Colonic mucosa (tissue), 4 donors: Measurements from ENCODE around the gene CUL4A. TPM values are rescaled to one million over a fixed set of nuclear protein-coding genes. Genes with fewer than 3 reads are reported as not detected.

Source experiments
- DNase-seq: peaks from one replicate; pipeline ENCODE4 v3.0.0-alpha.2; 2020
- H3K27ac ChIP-seq: fragments of 200-600 bp; one replicate; pipeline ENCODE4 v1.8.0; 2021
- H3K27me3 ChIP-seq: fragments of 200-600 bp; one replicate; pipeline ENCODE4 v1.8.0; 2021
- H3K36me3 ChIP-seq: fragments of 200-600 bp; one replicate; pipeline ENCODE4 v1.8.0; 2021
- H3K4me1 ChIP-seq: fragments of 200-600 bp; one replicate; pipeline ENCODE4 v1.8.0; 2021; ENCODE audit warnings: mild to moderate bottlenecking
- H3K4me3 ChIP-seq: fragments of 200-600 bp; one replicate; pipeline ENCODE4 v1.8.0; 2021
- H3K9ac ChIP-seq, 2 donors: one replicate each; pipeline ENCODE4 v1.7.0; 2013; ENCODE audit warnings: control low read depth in 2 of 2, low read depth in 2 of 2, low read length in 2 of 2
- H3K9me3 ChIP-seq: fragments of 200-600 bp; one replicate; pipeline ENCODE4 v1.8.0; 2021
- intact Hi-C: fragments of 100-400 bp; cut with DNase I; formaldehyde crosslinking; loops from one replicate; pipeline ENCODE4 v1.14.1; 2022
- total RNA-seq, 2 donors: library from RNA; stranded (reverse); fragmentation: NEBNext Ultra II Directional in 1 of 2; extraction: Animal tissue kit (Norgen Biotek cat#: 25700) in 1 of 2; gene quantifications; one replicate each; pipeline ENCODE4 v1.2.1, GENCODE V29; 2021
- TF ChIP-seq, protein P1 (sequence below): fragments of 200-600 bp; IDR thresholded peaks from one replicate; pipeline ENCODE4 v1.8.0; 2022; ENCODE audit warnings: antibody characterized with exemption, mild to moderate bottlenecking
- donor health status: healthy.
- donor health status: DM: no; HTN: no; CAD: no.
- donor health status: DM: no; HTN: no; CAD: no.

The CUL4A gene
- total RNA-seq, 2 donors from 2014 or later = 54.6 to 62.6 TPM

DNA sequence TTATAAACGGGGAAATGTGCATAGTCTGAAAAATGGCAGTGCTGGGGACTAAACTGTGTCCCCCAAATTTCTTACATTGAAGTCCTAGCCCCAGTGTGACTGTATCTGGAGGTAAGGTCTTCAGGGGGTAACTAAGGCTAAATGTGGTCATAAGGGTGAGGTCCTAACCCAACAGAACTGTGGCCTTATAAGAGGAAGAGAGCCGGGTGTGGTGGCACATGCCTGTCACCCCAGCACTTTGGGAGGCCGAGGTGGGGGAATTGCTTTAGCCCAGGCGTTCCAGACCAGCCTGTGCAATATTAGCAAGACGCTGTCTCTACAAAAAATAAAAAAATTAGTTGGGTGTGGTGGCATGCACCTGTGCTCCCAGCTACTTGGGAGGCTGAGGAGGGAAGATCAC lies 33.1 kb upstream of the CUL4A start:
- H3K9ac ChIP-seq = no peak overlapping the region
- TF ChIP-seq, protein P1, sequence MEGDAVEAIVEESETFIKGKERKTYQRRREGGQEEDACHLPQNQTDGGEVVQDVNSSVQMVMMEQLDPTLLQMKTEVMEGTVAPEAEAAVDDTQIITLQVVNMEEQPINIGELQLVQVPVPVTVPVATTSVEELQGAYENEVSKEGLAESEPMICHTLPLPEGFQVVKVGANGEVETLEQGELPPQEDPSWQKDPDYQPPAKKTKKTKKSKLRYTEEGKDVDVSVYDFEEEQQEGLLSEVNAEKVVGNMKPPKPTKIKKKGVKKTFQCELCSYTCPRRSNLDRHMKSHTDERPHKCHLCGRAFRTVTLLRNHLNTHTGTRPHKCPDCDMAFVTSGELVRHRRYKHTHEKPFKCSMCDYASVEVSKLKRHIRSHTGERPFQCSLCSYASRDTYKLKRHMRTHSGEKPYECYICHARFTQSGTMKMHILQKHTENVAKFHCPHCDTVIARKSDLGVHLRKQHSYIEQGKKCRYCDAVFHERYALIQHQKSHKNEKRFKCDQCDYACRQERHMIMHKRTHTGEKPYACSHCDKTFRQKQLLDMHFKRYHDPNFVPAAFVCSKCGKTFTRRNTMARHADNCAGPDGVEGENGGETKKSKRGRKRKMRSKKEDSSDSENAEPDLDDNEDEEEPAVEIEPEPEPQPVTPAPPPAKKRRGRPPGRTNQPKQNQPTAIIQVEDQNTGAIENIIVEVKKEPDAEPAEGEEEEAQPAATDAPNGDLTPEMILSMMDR = no peak
- intact Hi-C loops = no loop called here
- no peak overlapping the region for H3K4me3 ChIP-seq
- H3K9me3 ChIP-seq = no peaks in the 10 kb centered on the region
- no peaks in the 10 kb centered on the region for H3K36me3 ChIP-seq
- H3K4me1 ChIP-seq = peaks cover 5% of the 10 kb centered on the region
- no peak overlapping the region for H3K27ac ChIP-seq
- peak; percentile 63 for DNase-seq
- no peaks in the 10 kb centered on the region for H3K27me3 ChIP-seq

- Histone ChIP-seq H3K36me3 (no peaks in the 10 kb centered on the region), H3K4me1 (peaks cover 5% of the 10 kb centered on the region), H3K27me3 (no peaks in the 10 kb centered on the region), H3K9ac (no peak overlapping the region), H3K9me3 (no peaks in the 10 kb centered on the region), H3K27ac (no peak overlapping the region), H3K4me3 (no peak overlapping the region)
- intact Hi-C loops = no loop called here
- DNase-seq = no peak
- TF ChIP-seq, protein P1 = no peak
These were observed 32.6 kb upstream of the CUL4A start for GRCh38 chr13:113176822-113177221.

GRCh38 chr13:113178070-113178895 lies 31.1 kb upstream of the CUL4A start:
- no peak for DNase-seq
- no peak overlapping the region for H3K27ac ChIP-seq
- H3K9ac ChIP-seq = no peak overlapping the region
- no peaks in the 10 kb centered on the region for H3K36me3 ChIP-seq
- no peaks in the 10 kb centered on the region for H3K9me3 ChIP-seq
- TF ChIP-seq, protein P1 = no peak
- peaks cover 5% of the 10 kb centered on the region for H3K4me1 ChIP-seq
- no peaks in the 10 kb centered on the region for H3K27me3 ChIP-seq
- no peak overlapping the region for H3K4me3 ChIP-seq
- intact Hi-C loops = no loop called here

DNA sequence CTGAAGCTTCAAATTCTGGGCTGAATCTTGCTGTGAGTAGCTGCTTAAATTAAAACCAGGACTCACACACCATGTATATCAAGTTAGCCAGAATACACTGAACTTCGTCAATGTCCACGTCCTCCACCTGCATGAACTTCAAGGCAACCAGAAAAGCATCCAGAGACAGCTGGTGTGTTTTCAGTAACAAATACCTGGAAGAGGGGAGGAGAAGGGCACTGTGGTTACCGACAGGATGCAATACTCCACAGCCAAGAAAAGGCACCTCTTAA lies 30.6 kb upstream of the CUL4A start:
- peaks cover 5% of the 10 kb centered on the region for H3K4me1 ChIP-seq
- DNase-seq = no peak
- no peaks in the 10 kb centered on the region for H3K36me3 ChIP-seq
- H3K9ac ChIP-seq = no peak overlapping the region
- intact Hi-C loops = no loop called here
- no peaks in the 10 kb centered on the region for H3K9me3 ChIP-seq
- H3K4me3 ChIP-seq = no peak overlapping the region
- H3K27me3 ChIP-seq = no peaks in the 10 kb centered on the region
- TF ChIP-seq, protein P1 = no peak
- no peak overlapping the region for H3K27ac ChIP-seq

- Histone ChIP-seq H3K9me3 (no peaks in the 10 kb centered on the region), H3K4me3 (no peak overlapping the region), H3K27ac (no peak overlapping the region), H3K36me3 (peaks cover 1% of the 10 kb centered on the region), H3K9ac (no peak overlapping the region), H3K4me1 (peaks cover 5% of the 10 kb centered on the region), H3K27me3 (no peaks in the 10 kb centered on the region)
- intact Hi-C loops = no loop called here
- no peak for DNase-seq
- TF ChIP-seq, protein P1 = no peak
These were observed 29.8 kb upstream of the CUL4A start for GRCh38 chr13:113179374-113180230.
